ENCODE measurements around the gene CMBL.

DNA sequence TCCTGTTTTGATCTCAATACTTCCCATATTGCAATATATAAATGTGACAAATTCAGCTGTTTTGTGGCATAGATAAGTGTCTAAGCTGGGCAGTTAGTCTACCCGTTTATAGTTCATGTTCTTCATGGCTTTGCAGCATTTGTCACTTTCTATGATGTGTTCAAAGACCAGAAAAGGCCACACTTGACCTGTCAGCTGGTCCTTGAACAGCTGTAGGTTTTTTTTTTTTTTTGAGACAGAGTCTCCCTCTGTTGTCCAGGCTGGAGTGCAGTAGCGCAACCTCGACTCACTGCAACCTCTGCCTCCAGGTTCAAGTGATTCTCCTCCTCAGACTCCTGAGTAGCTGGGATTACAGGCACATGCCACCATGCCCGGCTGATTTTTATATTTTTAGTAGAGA is 28.4 kb downstream of the CMBL start:
- no peak for TF ChIP-seq POLR2AphosphoS5 (IDR thresholded peaks at IDR 0.05; ENCODE audit: borderline replicate concordance, low read depth, low read length)
- no peak for TF ChIP-seq EZH2 (IDR thresholded peaks at IDR 0.05)
